ENCODE results near the gene ZYX. TPM values are rescaled to one million over a fixed set of nuclear protein-coding genes. Genes with fewer than 3 reads are reported as not detected.

The ZYX gene
- total RNA-seq, 1 experiment from 2014 or later, result 145 TPM

GRCh38 chr7:143433759-143434158, 52.6 kb downstream of the ZYX start:
- no peak overlapping the region for H3K27ac ChIP-seq
- H3K36me3 ChIP-seq (ENCODE audit: low read depth), result no peaks in the 10 kb centered on the region
- peaks cover 8% of the 10 kb centered on the region; the same call in 1 of the 2 replicates for H3K4me1 ChIP-seq (replicated peaks; ENCODE audit: insufficient read depth)
- H4K20me1 ChIP-seq (ENCODE audit: insufficient read depth), result no peaks in the 10 kb centered on the region
- BruUV-seq (replicated peaks), result no TSS peak
- H2AFZ ChIP-seq, result no peak overlapping the region
- H3K9me3 ChIP-seq (ENCODE audit: insufficient read depth, low read depth), result no peaks in the 10 kb centered on the region
- no peaks in the 10 kb centered on the region for H3K27me3 ChIP-seq (ENCODE audit: insufficient read depth, low read depth)
- intact Hi-C loops (cut with micrococcal nuclease; ENCODE audit: unreplicated experiment), result no loop called here
- no peaks in the 10 kb centered on the region for H3K79me2 ChIP-seq (ENCODE audit: low read depth)
- no peak overlapping the region for H3K4me2 ChIP-seq
- CTCF ChIA-PET, result no interaction called here
- DNase-seq, result no peak
- TF ChIP-seq EZH2 (IDR thresholded peaks at IDR 0.05; ENCODE audit: low read depth), result no peak
- no peak for TF ChIP-seq CTCF (conservative IDR thresholded peaks at IDR 0.05)
- no peaks in the 10 kb centered on the region for H3K9me2 ChIP-seq (ENCODE audit: insufficient read depth)
- H3F3A ChIP-seq (ENCODE audit: insufficient read depth, low read depth), result 0 out of 2 replicates have a peak, but pooled peaks cover 4% of the 10 kb centered on the region
- no peak overlapping the region for H3K4me3 ChIP-seq
- POLR2A ChIA-PET (ENCODE audit: unreplicated experiment), result no interaction called here

- intact Hi-C loops (cut with micrococcal nuclease; ENCODE audit: unreplicated experiment), result no loop called here
- BruUV-seq (replicated peaks), result no TSS peak
- no peaks in the 10 kb centered on the region for H3K27me3 ChIP-seq (ENCODE audit: insufficient read depth, low read depth)
- H3K9me3 ChIP-seq (ENCODE audit: insufficient read depth, low read depth), result no peaks in the 10 kb centered on the region
- TF ChIP-seq CTCF (conservative IDR thresholded peaks at IDR 0.05) (no peak), EZH2 (IDR thresholded peaks at IDR 0.05; ENCODE audit: low read depth) (no peak)
- no peak overlapping the region for H2AFZ ChIP-seq
- no peak overlapping the region for H3K4me3 ChIP-seq
- peaks cover 8% of the 10 kb centered on the region; the same call in 1 of the 2 replicates for H3K4me1 ChIP-seq (replicated peaks; ENCODE audit: insufficient read depth)
- CTCF ChIA-PET, result no interaction called here
- no peaks in the 10 kb centered on the region for H3K79me2 ChIP-seq (ENCODE audit: low read depth)
- H4K20me1 ChIP-seq (ENCODE audit: insufficient read depth), result no peaks in the 10 kb centered on the region
- H3K9me2 ChIP-seq (ENCODE audit: insufficient read depth), result no peaks in the 10 kb centered on the region
- H3K4me2 ChIP-seq, result no peak overlapping the region
- DNase-seq, result no peak
- no peak overlapping the region for H3K27ac ChIP-seq
- no peaks in the 10 kb centered on the region for H3K36me3 ChIP-seq (ENCODE audit: low read depth)
- POLR2A ChIA-PET (ENCODE audit: unreplicated experiment), result no interaction called here
- 0 out of 2 replicates have a peak, but pooled peaks cover 4% of the 10 kb centered on the region for H3F3A ChIP-seq (ENCODE audit: insufficient read depth, low read depth)
Measured at GRCh38 chr7:143434660-143435059, 53.5 kb downstream of the ZYX start.

- DNase-seq, result no peak
- Histone ChIP-seq H3K79me2 (ENCODE audit: low read depth) (no peaks in the 10 kb centered on the region), H3F3A (ENCODE audit: insufficient read depth, low read depth) (0 out of 2 replicates have a peak, but pooled peaks cover 4% of the 10 kb centered on the region), H3K4me3 (no peak overlapping the region), H2AFZ (no peak overlapping the region), H3K9me3 (ENCODE audit: insufficient read depth, low read depth) (no peaks in the 10 kb centered on the region), H3K4me1 (replicated peaks; ENCODE audit: insufficient read depth) (peaks cover 4% of the 10 kb centered on the region; the same call in 1 of the 2 replicates), H3K36me3 (ENCODE audit: low read depth) (no peaks in the 10 kb centered on the region), H4K20me1 (ENCODE audit: insufficient read depth) (no peaks in the 10 kb centered on the region), H3K4me2 (no peak overlapping the region), H3K9me2 (ENCODE audit: insufficient read depth) (no peaks in the 10 kb centered on the region), H3K27ac (no peak overlapping the region), H3K27me3 (ENCODE audit: insufficient read depth, low read depth) (no peaks in the 10 kb centered on the region)
- TF ChIP-seq CTCF (conservative IDR thresholded peaks at IDR 0.05) (no peak), EZH2 (IDR thresholded peaks at IDR 0.05; ENCODE audit: low read depth) (no peak)
- BruUV-seq (replicated peaks), result no TSS peak
- POLR2A ChIA-PET (ENCODE audit: unreplicated experiment), result no interaction called here
- CTCF ChIA-PET, result no interaction called here
- intact Hi-C loops (cut with micrococcal nuclease; ENCODE audit: unreplicated experiment), result no loop called here
Measured at GRCh38 chr7:143435266-143435665, 54.1 kb downstream of the ZYX start.
